Gastroesophageal sphincter (tissue), 4 donors: ENCODE data around the gene CFAP100. TPM values are rescaled to one million over a fixed set of nuclear protein-coding genes. Genes with fewer than 3 reads are reported as not detected.

ENCODE experiments used
- ATAC-seq: fragments of 150-250 bp; one replicate; pipeline ENCODE4 v1.9.1; 2016; ENCODE audit warnings: mild to moderate bottlenecking, moderate library complexity
- H3K27ac ChIP-seq, 4 donors: fragments of 200-600 bp; sonication (generic) in 3 of 4; 1 replicate in 3 of 4; 2 replicates in 1 of 4; pipeline ENCODE4 v1.5.1; 2016 to 2019
- H3K27me3 ChIP-seq: fragments of 200-600 bp; sonication (generic); one replicate; pipeline ENCODE4 v1.5.1; 2019
- H3K36me3 ChIP-seq, 2 donors: fragments of 200-600 bp; sonication (generic); one replicate each; pipeline ENCODE4 v1.5.1; 2019; ENCODE audit warnings: control low read depth in 1 of 2
- H3K4me1 ChIP-seq, 3 donors: fragments of 200-600 bp; sonication (generic); 1 replicate in 2 of 3; 2 replicates in 1 of 3; pipeline ENCODE4 v1.5.1; 2016 to 2019; ENCODE audit warnings: control low read depth in 2 of 3
- H3K4me3 ChIP-seq, 2 donors: fragments of 200-600 bp; sonication (generic); one replicate each; pipeline ENCODE4 v1.5.1; 2019; ENCODE audit warnings: mild to moderate bottlenecking in 1 of 2, moderate library complexity in 1 of 2
- H3K9me3 ChIP-seq, 3 donors: fragments of 200-600 bp; sonication (generic); one replicate each; pipeline ENCODE4 v1.5.1; 2017 to 2019; ENCODE audit warnings: control low read depth in 2 of 3
- CTCF ChIP-seq, 4 experiments: fragments of 200-600 bp in 2 of 4; fragments of 450-650 bp in 2 of 4; sonication (generic) in 1 of 4; IDR thresholded peaks; one replicate each; pipeline ENCODE4 v1.5.1; 2017 to 2019; ENCODE audit warnings: antibody characterized with exemption in 4 of 4, mild to moderate bottlenecking in 2 of 4, moderate library complexity in 2 of 4
- EP300 ChIP-seq: sonication (generic); formaldehyde crosslinking; IDR thresholded peaks from one replicate; pipeline ENCODE4 v1.6.1; 2017; ENCODE audit warnings: antibody characterized with exemption, mild to moderate bottlenecking
- POLR2A ChIP-seq, 2 donors: fragments of 450-650 bp; IDR thresholded peaks; one replicate each; pipeline ENCODE4 v1.6.1; 2017; ENCODE audit warnings: antibody characterized with exemption in 2 of 2, mild to moderate bottlenecking in 2 of 2, moderate library complexity in 1 of 2
- POLR2AphosphoS5 ChIP-seq: sonication (generic); formaldehyde crosslinking; IDR thresholded peaks from one replicate; pipeline ENCODE4 v1.6.1; 2017; ENCODE audit warnings: antibody characterized with exemption
- WGBS, 2 donors: methylation state at CpG; one replicate each; pipeline ENCODE4 v1.1.5; 2018; ENCODE audit warnings: low coverage in 1 of 2; 5-methylcytosine and 5-hydroxymethylcytosine counted together
- total RNA-seq, 4 donors: library from RNA; depleted of rRNA; stranded (reverse); fragments of >200 nt; gene quantifications; one replicate each; pipeline ENCODE4 v1.1.0, GENCODE V29; 2016

The CFAP100 gene
- total RNA-seq, 4 donors from 2014 or later = not detected

GRCh38 chr3:126350502-126351085 lies 44.1 kb upstream of the CFAP100 start:
- no peak for ATAC-seq
- WGBS, 2 donors = 85% methylated on average over 3 of the region's 9 CpGs; no CpG with 5 or more reads in 1 of the 2 donors
- Histone ChIP-seq H3K4me3 (no peak overlapping the region), H3K4me1 (peaks cover 0 to 100% (median 20%) of the 10 kb centered on the region in 3 donors), H3K27me3 (no peaks in the 10 kb centered on the region), H3K36me3 (peaks cover 0 to 95% of the 10 kb centered on the region in 2 donors), H3K27ac (peak overlapping the region in 2 of 4 donors; percentile 67 to 99), H3K9me3 (no peaks in the 10 kb centered on the region)
- TF ChIP-seq POLR2A (IDR thresholded peaks at IDR 0.05) (no peak), POLR2AphosphoS5 (no peak), CTCF (IDR thresholded peaks at IDR 0.05) (no peak), EP300 (no peak)

- H3K9me3 ChIP-seq = no peaks in the 10 kb centered on the region
- peaks cover 0 to 88% of the 10 kb centered on the region in 2 donors for H3K36me3 ChIP-seq
- H3K27me3 ChIP-seq = no peaks in the 10 kb centered on the region
- 53% methylated on average over 2 of the region's 10 CpGs; no CpG with 5 or more reads in 1 of the 2 donors for WGBS, 2 donors
- H3K27ac ChIP-seq = peak overlapping the region in 3 of 4 donors; percentile 9 to 99 (median 91)
- peaks cover 0 to 95% (median 20%) of the 10 kb centered on the region in 3 donors for H3K4me1 ChIP-seq
- ATAC-seq = no peak
- TF ChIP-seq EP300 (no peak), POLR2A (IDR thresholded peaks at IDR 0.05) (no peak), CTCF (IDR thresholded peaks at IDR 0.05) (no peak), POLR2AphosphoS5 (no peak)
- no peak overlapping the region for H3K4me3 ChIP-seq
Observed at GRCh38 chr3:126351086-126351770, 43.5 kb upstream of the CFAP100 start.

GRCh38 chr3:126351771-126352475 lies 42.8 kb upstream of the CFAP100 start:
- peaks cover 0 to 88% (median 20%) of the 10 kb centered on the region in 3 donors for H3K4me1 ChIP-seq
- H3K4me3 ChIP-seq = no peak overlapping the region
- TF ChIP-seq CTCF (IDR thresholded peaks at IDR 0.05) = peak in 1 of 4 experiments; percentile 13
- peak in 1 of 2 donors; percentile 9 for TF ChIP-seq POLR2A (IDR thresholded peaks at IDR 0.05)
- no peak for TF ChIP-seq POLR2AphosphoS5
- no peak for TF ChIP-seq EP300
- peaks cover 0 to 81% of the 10 kb centered on the region in 2 donors for H3K36me3 ChIP-seq
- peak overlapping the region in 3 of 4 donors; percentile 9 to 99 (median 91) for H3K27ac ChIP-seq
- H3K27me3 ChIP-seq = no peaks in the 10 kb centered on the region
- WGBS, 2 donors = 60 to 82% methylated on average over 1 to 3 of the region's 18 CpGs
- ATAC-seq = no peak
- H3K9me3 ChIP-seq = no peaks in the 10 kb centered on the region

GRCh38 chr3:126352476-126353454 lies 41.9 kb upstream of the CFAP100 start:
- H3K27me3 ChIP-seq = no peaks in the 10 kb centered on the region
- H3K9me3 ChIP-seq = no peaks in the 10 kb centered on the region
- ATAC-seq = no peak
- H3K4me1 ChIP-seq = peaks cover 0 to 82% (median 20%) of the 10 kb centered on the region in 3 donors
- H3K36me3 ChIP-seq = peaks cover 0 to 73% of the 10 kb centered on the region in 2 donors
- TF ChIP-seq CTCF (IDR thresholded peaks at IDR 0.05) (no peak), POLR2AphosphoS5 (no peak), POLR2A (IDR thresholded peaks at IDR 0.05) (no peak), EP300 (no peak)
- 76 to 90% methylated on average over 7 to 12 of the region's 27 CpGs for WGBS, 2 donors
- peak overlapping the region in 1 of 2 donors; percentile 77 for H3K4me3 ChIP-seq
- peak overlapping the region in 3 of 4 donors; percentile 35 to 99 (median 91) for H3K27ac ChIP-seq
